ENCODE results near the gene CNKSR3. TPM values are rescaled to one million over a fixed set of nuclear protein-coding genes. Genes with fewer than 3 reads are reported as not detected.

The CNKSR3 gene
- total and polyA plus RNA-seq, 2 of the 8 experiments (the other 6 are each of a cell fraction or from before 2014, with no cell fraction given) = 1.2 to 6.2 TPM

DNA sequence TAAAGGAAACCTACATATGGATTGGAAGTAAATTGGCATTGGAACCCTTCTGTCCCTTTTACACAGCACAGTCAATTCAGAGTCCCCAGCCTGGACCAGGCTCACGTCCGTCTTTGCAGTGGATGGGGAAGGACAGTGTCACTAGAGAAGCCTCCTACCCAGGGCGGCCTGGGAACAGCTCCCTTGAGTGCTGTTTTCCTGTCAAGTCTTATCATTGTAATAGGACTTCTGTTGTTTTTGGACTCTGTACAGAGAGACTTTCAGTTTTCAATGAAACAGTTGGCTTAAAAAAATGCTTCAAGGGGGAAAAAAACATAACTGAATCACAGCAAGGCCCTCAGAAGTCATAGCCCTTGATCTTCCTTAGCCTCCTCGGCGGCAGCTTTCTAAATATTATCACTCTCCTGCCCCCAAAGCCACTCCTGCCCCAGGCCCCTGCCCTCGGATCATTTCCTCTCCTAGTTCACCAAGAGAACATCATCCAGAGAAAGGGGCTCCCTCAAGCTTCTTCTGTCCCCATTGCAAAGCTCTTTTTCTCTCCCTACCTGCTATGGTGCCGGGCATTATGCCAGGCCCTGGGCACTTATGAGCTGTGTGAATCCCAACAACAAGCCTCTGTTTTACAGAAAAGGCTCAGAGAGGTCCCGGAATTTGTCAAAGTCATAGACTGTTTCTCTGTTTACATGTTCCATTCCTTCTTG lies 37.8 kb upstream of the CNKSR3 start:
- Histone ChIP-seq H3K9ac (replicated peaks in 1 of 4; ENCODE audit: extremely low read depth in 1 of 4, low read depth in 3 of 4, low read length in 3 of 4) (no peak overlapping the region), H3K23me2 (ENCODE audit: low read depth, low read length) (no peaks in the 10 kb centered on the region), H4K91ac (replicated peaks; ENCODE audit: insufficient read length, low read length) (no peak overlapping the region), H3K4me1 (replicated peaks in 1 of 4; ENCODE audit: control insufficient read depth in 3 of 4, insufficient read depth in 4 of 4, low read length in 3 of 4) (peaks cover 0 to under 1% (median 0%) of the 10 kb centered on the region in 4 experiments; a peak in 1 of 7 replicates), H3K4ac (replicated peaks; ENCODE audit: insufficient read length, low read depth, low read length) (no peak overlapping the region), H2BK15ac (ENCODE audit: low read length) (no peak overlapping the region), H3K56ac (replicated peaks; ENCODE audit: insufficient read length, low read depth, low read length) (no peak overlapping the region), H2BK20ac (ENCODE audit: low read length) (no peak overlapping the region), H3K9me3 (ENCODE audit: insufficient read depth in 2 of 2, low read depth in 1 of 2, low read length in 1 of 2) (no peaks in the 10 kb centered on the region), H2BK120ac (replicated peaks; ENCODE audit: low read depth, low read length) (no peak overlapping the region), H4K20me1 (replicated peaks in 1 of 2; ENCODE audit: control insufficient read depth in 1 of 2, insufficient read depth in 2 of 2, low read length in 2 of 2) (no peaks in the 10 kb centered on the region), H2BK12ac (ENCODE audit: low read depth, low read length) (no peak overlapping the region), H2AK5ac (ENCODE audit: low read depth, low read length) (no peak overlapping the region), H3K23ac (ENCODE audit: insufficient read length) (no peak overlapping the region), H3K27ac (ENCODE audit: low read depth, low read length) (no peak overlapping the region), H3K27me3 (replicated peaks in 1 of 4; ENCODE audit: control insufficient read depth in 3 of 4, extremely low read depth in 1 of 4, insufficient read depth in 3 of 4, low read length in 3 of 4) (peaks cover 0 to 6% (median 0%) of the 10 kb centered on the region in 4 experiments; a peak in 2 of 7 replicates), H4K5ac (ENCODE audit: insufficient read length, low read depth, low read length) (no peak overlapping the region), H3K79me1 (ENCODE audit: low read depth, low read length) (no peaks in the 10 kb centered on the region), H4K8ac (ENCODE audit: extremely low read depth, insufficient read depth, low read length) (no peak overlapping the region), H3K18ac (ENCODE audit: extremely low read depth, low read length) (no peak overlapping the region), H2AFZ (ENCODE audit: low read length) (no peak overlapping the region), H2BK5ac (ENCODE audit: low read depth, low read length) (no peak overlapping the region), H3K4me3 (ENCODE audit: extremely low read depth in 1 of 4, insufficient read depth in 2 of 4, low read depth in 3 of 4, low read length in 4 of 4) (no peak overlapping the region), H3K79me2 (ENCODE audit: control insufficient read depth in 1 of 2, insufficient read depth in 2 of 2, low read length in 2 of 2) (no peaks in the 10 kb centered on the region), H3K36me3 (ENCODE audit: control insufficient read depth in 2 of 4, insufficient read depth in 4 of 4, low read length in 3 of 4) (no peaks in the 10 kb centered on the region), H3K4me2 (ENCODE audit: insufficient read depth in 1 of 2, low read depth in 2 of 2, low read length in 2 of 2) (no peak overlapping the region), H3K14ac (ENCODE audit: insufficient read length) (no peak overlapping the region)
- 93% methylated on average over 8 of the region's 8 CpGs; no CpG with 5 or more reads in 1 of the 2 experiments for WGBS, 2 experiments (ENCODE audit: extremely low coverage in 1 of 2, insufficient coverage in 1 of 2, insufficient read length in 1 of 2, insufficient replicate concordance in 2 of 2, low coverage in 1 of 2, low lambda C conversion rate in 2 of 2, missing lambda C conversion rate in 1 of 2)
- no peak for DNase-seq (ENCODE audit: low read depth in 1 of 2, low spot score in 2 of 2)
- ChIA-PET CTCF (ENCODE audit: partially characterized antibody) (interaction anchor here (0.8 to 1.3 kb wide), 3 partner anchors 10 to 50 kb away, joined by 3 to 4 read pairs (median 3); no protein-coding TSS in a partner anchor), POLR2A (ENCODE audit: partially characterized antibody) (interaction anchor here (0.9 to 1.2 kb wide), 2 partner anchors 9 to 10 kb away, joined by 3 read pairs; no protein-coding TSS in a partner anchor)
- no peak for FAIRE-seq
- TF ChIP-seq NRF1 (IDR thresholded peaks at IDR 0.05; ENCODE audit: low read depth, low read length) (no peak), CTBP2 (IDR thresholded peaks at IDR 0.05; ENCODE audit: borderline replicate concordance, insufficient read depth, insufficient read length, low read length) (no peak), SAP30 (IDR thresholded peaks at IDR 0.05; ENCODE audit: insufficient read depth, insufficient replicate concordance, low read length) (no peak), TAF1 (IDR thresholded peaks at IDR 0.05; ENCODE audit: low read depth, low read length) (no peak), EZH2 (IDR thresholded peaks at IDR 0.05; ENCODE audit: low read depth, low read length, severe bottlenecking) (no peak), SIN3A (conservative IDR thresholded peaks at IDR 0.05 in 1 of 2, IDR thresholded peaks at IDR 0.05 in 1 of 2; ENCODE audit: low read depth in 1 of 2, low read length in 2 of 2) (no peak)
- TF ChIP-seq, protein P1, sequence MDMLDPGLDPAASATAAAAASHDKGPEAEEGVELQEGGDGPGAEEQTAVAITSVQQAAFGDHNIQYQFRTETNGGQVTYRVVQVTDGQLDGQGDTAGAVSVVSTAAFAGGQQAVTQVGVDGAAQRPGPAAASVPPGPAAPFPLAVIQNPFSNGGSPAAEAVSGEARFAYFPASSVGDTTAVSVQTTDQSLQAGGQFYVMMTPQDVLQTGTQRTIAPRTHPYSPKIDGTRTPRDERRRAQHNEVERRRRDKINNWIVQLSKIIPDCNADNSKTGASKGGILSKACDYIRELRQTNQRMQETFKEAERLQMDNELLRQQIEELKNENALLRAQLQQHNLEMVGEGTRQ (IDR thresholded peaks at IDR 0.05; ENCODE audit: low read length) = no peak
- TF ChIP-seq, protein P2, sequence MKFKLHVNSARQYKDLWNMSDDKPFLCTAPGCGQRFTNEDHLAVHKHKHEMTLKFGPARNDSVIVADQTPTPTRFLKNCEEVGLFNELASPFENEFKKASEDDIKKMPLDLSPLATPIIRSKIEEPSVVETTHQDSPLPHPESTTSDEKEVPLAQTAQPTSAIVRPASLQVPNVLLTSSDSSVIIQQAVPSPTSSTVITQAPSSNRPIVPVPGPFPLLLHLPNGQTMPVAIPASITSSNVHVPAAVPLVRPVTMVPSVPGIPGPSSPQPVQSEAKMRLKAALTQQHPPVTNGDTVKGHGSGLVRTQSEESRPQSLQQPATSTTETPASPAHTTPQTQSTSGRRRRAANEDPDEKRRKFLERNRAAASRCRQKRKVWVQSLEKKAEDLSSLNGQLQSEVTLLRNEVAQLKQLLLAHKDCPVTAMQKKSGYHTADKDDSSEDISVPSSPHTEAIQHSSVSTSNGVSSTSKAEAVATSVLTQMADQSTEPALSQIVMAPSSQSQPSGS (IDR thresholded peaks at IDR 0.05; ENCODE audit: low read length) = no peak
